Suprapubic skin (tissue), 4 donors: Measurements from ENCODE around the gene LYZL1.

Source experiments
- CTCF ChIP-seq, 2 donors: fragments of 200-600 bp in 1 of 2; fragments of 450-650 bp in 1 of 2; sonication (generic) in 1 of 2; IDR thresholded peaks; one replicate each; pipeline ENCODE4 v1.5.1; 2016 to 2019; ENCODE audit warnings: antibody characterized with exemption in 2 of 2, mild to moderate bottlenecking in 1 of 2, moderate library complexity in 1 of 2
- EP300 ChIP-seq: sonication (generic); formaldehyde crosslinking; IDR thresholded peaks from one replicate; pipeline ENCODE4 v1.6.1; 2017; ENCODE audit warnings: antibody characterized with exemption
- POLR2A ChIP-seq, 2 donors: fragments of 450-650 bp; IDR thresholded peaks; one replicate each; pipeline ENCODE4 v1.6.1; 2017; ENCODE audit warnings: antibody characterized with exemption in 2 of 2, mild to moderate bottlenecking in 2 of 2, moderate library complexity in 2 of 2
- POLR2AphosphoS5 ChIP-seq, 3 donors: sonication (generic); formaldehyde crosslinking; IDR thresholded peaks; one replicate each; pipeline ENCODE4 v1.6.1; 2017; ENCODE audit warnings: antibody characterized with exemption in 3 of 3

- TF ChIP-seq CTCF (IDR thresholded peaks at IDR 0.05) (no peak), POLR2A (IDR thresholded peaks at IDR 0.05) (no peak), POLR2AphosphoS5 (IDR thresholded peaks at IDR 0.05) (no peak), EP300 (no peak)
Measured at GRCh38 chr10:29321656-29322055, 32.8 kb downstream of the LYZL1 start.
